Endothelial cell of umbilical vein (primary cell): ENCODE measurements around the gene LEMD1.

ENCODE experiments used
- GATA2 ChIP-seq: IDR thresholded peaks from 2 replicates; pipeline ENCODE4 v1.7.0; 2011; ENCODE audit warnings: low read depth, mild to moderate bottlenecking, moderate library complexity, mixed read lengths, low read length; ENCODE audit not compliant: insufficient read length, insufficient read depth
- JUN ChIP-seq: IDR thresholded peaks from 2 replicates; pipeline ENCODE4 v1.6.1; 2011; ENCODE audit warnings: borderline replicate concordance, low read depth; ENCODE audit not compliant: insufficient read length, insufficient read depth
- POLR2A ChIP-seq: IDR thresholded peaks from 2 replicates; pipeline ENCODE4 v1.6.1; 2012; ENCODE audit warnings: low read depth, mild to moderate bottlenecking, control low read depth, low read length
- TF ChIP-seq, protein P1 (sequence below), 2 donors: IDR thresholded peaks; 1 replicate in 1 of 2; 2 replicates in 1 of 2; pipeline ENCODE4 v1.5.1; 2011; ENCODE audit warnings: low read length in 2 of 2, mild to moderate bottlenecking in 2 of 2, moderate library complexity in 2 of 2, control low read depth in 1 of 2, inconsistent platforms in 1 of 2, low read depth in 1 of 2; ENCODE audit not compliant: insufficient read depth in 1 of 2; ENCODE audit errors: extremely low read depth in 1 of 2
- TF ChIP-seq, protein P2 (sequence below): IDR thresholded peaks from 2 replicates; pipeline ENCODE4 v1.6.1; 2011; ENCODE audit not compliant: insufficient read depth, insufficient read length

DNA sequence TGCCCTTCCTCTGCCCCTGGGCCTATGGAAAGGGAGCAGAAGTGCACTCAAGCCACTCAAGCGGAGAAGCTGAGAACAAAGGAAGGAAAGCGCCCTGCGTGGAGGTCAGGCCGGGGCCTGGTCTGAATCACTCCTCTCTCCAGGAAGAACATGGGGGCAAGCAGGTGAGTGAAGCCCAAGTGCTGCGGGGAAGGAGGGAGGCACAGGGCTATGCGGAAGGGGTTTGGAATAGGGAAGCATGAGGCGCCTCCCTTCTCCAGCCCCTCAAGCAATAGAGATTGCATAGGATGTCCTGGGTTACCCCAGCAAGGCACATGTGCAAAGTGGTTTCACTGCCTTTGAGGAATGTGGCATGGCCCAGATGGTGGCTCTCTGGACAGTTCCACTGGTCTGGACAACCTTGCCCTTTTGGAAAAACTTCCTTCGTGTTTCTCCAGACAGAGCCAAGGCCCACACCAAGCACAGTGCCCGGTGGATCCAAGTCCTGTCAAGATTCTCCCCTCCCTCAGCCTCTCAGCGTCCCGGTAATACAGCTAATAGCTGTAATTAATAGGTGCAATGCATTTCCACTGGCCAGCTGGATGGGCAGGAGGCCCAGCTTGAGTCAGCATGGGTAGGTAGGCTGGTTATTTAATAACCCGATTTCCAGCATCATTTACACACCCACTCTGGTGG is 20.3 kb upstream of the LEMD1 start:
- TF ChIP-seq JUN (no peak), GATA2 (no peak), POLR2A (no peak)
- TF ChIP-seq, protein P1, sequence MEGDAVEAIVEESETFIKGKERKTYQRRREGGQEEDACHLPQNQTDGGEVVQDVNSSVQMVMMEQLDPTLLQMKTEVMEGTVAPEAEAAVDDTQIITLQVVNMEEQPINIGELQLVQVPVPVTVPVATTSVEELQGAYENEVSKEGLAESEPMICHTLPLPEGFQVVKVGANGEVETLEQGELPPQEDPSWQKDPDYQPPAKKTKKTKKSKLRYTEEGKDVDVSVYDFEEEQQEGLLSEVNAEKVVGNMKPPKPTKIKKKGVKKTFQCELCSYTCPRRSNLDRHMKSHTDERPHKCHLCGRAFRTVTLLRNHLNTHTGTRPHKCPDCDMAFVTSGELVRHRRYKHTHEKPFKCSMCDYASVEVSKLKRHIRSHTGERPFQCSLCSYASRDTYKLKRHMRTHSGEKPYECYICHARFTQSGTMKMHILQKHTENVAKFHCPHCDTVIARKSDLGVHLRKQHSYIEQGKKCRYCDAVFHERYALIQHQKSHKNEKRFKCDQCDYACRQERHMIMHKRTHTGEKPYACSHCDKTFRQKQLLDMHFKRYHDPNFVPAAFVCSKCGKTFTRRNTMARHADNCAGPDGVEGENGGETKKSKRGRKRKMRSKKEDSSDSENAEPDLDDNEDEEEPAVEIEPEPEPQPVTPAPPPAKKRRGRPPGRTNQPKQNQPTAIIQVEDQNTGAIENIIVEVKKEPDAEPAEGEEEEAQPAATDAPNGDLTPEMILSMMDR (IDR thresholded peaks at IDR 0.05; ENCODE audit: extremely low read depth in 1 of 2, insufficient read depth in 1 of 2, low read depth in 1 of 2, low read length in 2 of 2) = no peak
- TF ChIP-seq, protein P2, sequence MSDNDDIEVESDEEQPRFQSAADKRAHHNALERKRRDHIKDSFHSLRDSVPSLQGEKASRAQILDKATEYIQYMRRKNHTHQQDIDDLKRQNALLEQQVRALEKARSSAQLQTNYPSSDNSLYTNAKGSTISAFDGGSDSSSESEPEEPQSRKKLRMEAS = no peak
